ENCODE measurements around the gene ZMYM1.
"Not testable (repeated sequence)": the region's sequence is repeated elsewhere in the genome, so short reads cannot be mapped to it uniquely, and the experiment has no call there.

Gene ZMYM1

GRCh38 chr1:35073265-35073811 lies 5.8 kb upstream of the ZMYM1 start:
- no peak overlapping the region for H3K4me3 ChIP-seq (ENCODE audit: low read depth, low read length)
- no peak for TF ChIP-seq CTCF (IDR thresholded peaks at IDR 0.05; ENCODE audit: control insufficient read depth, extremely low read depth, insufficient read depth)
- no peak for DNase-seq (ENCODE audit: low read depth)

DNA sequence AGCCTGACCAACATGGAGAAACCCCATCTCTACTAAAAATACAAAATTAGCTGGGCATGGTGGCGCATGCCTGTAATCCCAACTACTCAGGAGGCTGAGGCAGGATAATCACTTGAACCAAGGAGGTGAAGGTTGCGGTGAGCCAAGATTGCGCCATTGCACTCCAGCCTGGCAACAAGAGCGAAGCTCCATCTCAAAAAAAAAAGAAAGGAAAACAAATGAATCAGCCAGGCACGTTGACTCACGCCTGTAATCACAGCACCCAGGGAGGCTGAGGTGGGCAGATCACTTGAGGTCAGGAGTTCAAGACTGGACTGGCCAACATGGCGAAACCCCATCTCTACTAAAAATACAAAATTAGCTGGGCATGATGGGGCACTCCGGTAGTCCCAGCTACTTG lies 2.8 kb upstream of the ZMYM1 start:
- not testable (repeated sequence) for DNase-seq (ENCODE audit: low read depth); H3K4me3 ChIP-seq (ENCODE audit: low read depth, low read length)

GRCh38 chr1:35080171-35080854 lies 1.1 kb downstream of the ZMYM1 start:
- no peak for TF ChIP-seq CTCF (IDR thresholded peaks at IDR 0.05; ENCODE audit: control insufficient read depth, extremely low read depth, insufficient read depth)
- DNase-seq (ENCODE audit: low read depth): no peak
- peak overlapping the region; percentile 79 for H3K4me3 ChIP-seq (ENCODE audit: low read depth, low read length)

GRCh38 chr1:35085421-35085820 lies 6.2 kb downstream of the ZMYM1 start:
- no peak overlapping the region for H3K4me3 ChIP-seq (ENCODE audit: low read depth, low read length)
- DNase-seq (ENCODE audit: low read depth): no peak
- TF ChIP-seq CTCF (IDR thresholded peaks at IDR 0.05; ENCODE audit: control insufficient read depth, extremely low read depth, insufficient read depth): no peak

DNA sequence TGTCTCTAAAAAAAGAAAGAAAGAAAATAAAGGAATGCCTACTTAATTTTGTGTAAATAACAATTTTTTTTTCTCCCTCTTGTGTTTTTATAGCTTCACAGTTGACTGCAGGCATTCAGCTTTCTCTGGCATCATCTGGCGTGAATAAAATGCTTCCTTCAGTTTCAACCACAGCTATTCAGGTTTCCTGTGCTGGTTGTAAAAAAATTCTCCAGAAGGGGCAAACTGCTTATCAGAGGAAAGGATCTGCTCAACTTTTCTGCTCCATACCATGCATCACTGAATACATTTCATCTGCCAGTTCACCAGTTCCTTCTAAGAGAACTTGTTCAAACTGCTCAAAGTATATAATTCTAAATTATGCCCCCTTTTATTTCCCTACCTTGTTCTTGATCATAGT lies 18.0 kb downstream of the ZMYM1 start:
- TF ChIP-seq CTCF (IDR thresholded peaks at IDR 0.05; ENCODE audit: control insufficient read depth, extremely low read depth, insufficient read depth): no peak
- DNase-seq (ENCODE audit: low read depth): no peak
- H3K4me3 ChIP-seq (ENCODE audit: low read depth, low read length): no peak overlapping the region

GRCh38 chr1:35111106-35111505 lies 31.9 kb downstream of the ZMYM1 start:
- H3K4me3 ChIP-seq (ENCODE audit: low read depth, low read length): no peak overlapping the region
- no peak for TF ChIP-seq CTCF (IDR thresholded peaks at IDR 0.05; ENCODE audit: control insufficient read depth, extremely low read depth, insufficient read depth)
- no peak for DNase-seq (ENCODE audit: low read depth)

- H3K4me3 ChIP-seq (ENCODE audit: low read depth, low read length): no peak overlapping the region
- no peak for DNase-seq (ENCODE audit: low read depth)
These were observed 33.5 kb downstream of the ZMYM1 start for GRCh38 chr1:35112668-35113067.

More at GRCh38 chr1:35112668-35113067, 33.5 kb downstream of the ZMYM1 start:
- TF ChIP-seq CTCF (IDR thresholded peaks at IDR 0.05; ENCODE audit: control insufficient read depth, extremely low read depth, insufficient read depth): peak; percentile 20; the same call in 1 of the 2 replicates

All from LNCaP clone FGC (cell line).